Activated CD8-positive, alpha-beta T cell treated with anti-CD3 and anti-CD28 coated beads for 36 hours (primary cell): ENCODE results near the gene SLC22A23. TPM values are rescaled to one million over a fixed set of nuclear protein-coding genes. Genes with fewer than 3 reads are reported as not detected.

ENCODE experiments used
- ATAC-seq: fragments of 200-7000 bp; cut with Tn5 transposase; one replicate; pipeline ENCODE4 v1.10.0; 2021; ENCODE audit warnings: mild to moderate bottlenecking, moderate library complexity
- CTCF ChIA-PET: fragments of 350-600 bp; sonication (Branson Sonifier 250); formaldehyde crosslinking; loops from one replicate; lab custom pipeline; 2021; ENCODE audit warnings: antibody characterized with exemption; lab: Charles Lee
- POLR2A ChIA-PET: fragments of 350-600 bp; sonication (Branson Sonifier 250); formaldehyde crosslinking; loops from one replicate; lab custom pipeline; 2021; ENCODE audit warnings: antibody characterized with exemption; lab: Charles Lee
- DNase-seq: peaks from one replicate; pipeline ENCODE4 v3.0.0-alpha.2; 2020
- H3K27ac Mint-ChIP-seq: one replicate; pipeline ENCODE4 v1.8.0; 2021; ENCODE audit warnings: mild to moderate bottlenecking, mixed read lengths
- H3K27me3 Mint-ChIP-seq: one replicate; pipeline ENCODE4 v1.8.0; 2021; ENCODE audit warnings: mixed read lengths
- H3K36me3 Mint-ChIP-seq: one replicate; pipeline ENCODE4 v1.8.0; 2021; ENCODE audit warnings: low read depth, mixed read lengths
- H3K4me1 Mint-ChIP-seq: one replicate; pipeline ENCODE4 v1.8.0; 2021; ENCODE audit warnings: low read depth, mixed read lengths
- H3K4me3 Mint-ChIP-seq: one replicate; pipeline ENCODE4 v1.8.0; 2021; ENCODE audit warnings: mild to moderate bottlenecking, moderate library complexity, mixed read lengths
- H3K9me3 Mint-ChIP-seq: one replicate; pipeline ENCODE4 v1.8.0; 2021; ENCODE audit warnings: mixed read lengths
- CTCF ChIP-seq: fragments of 200-600 bp; IDR thresholded peaks from one replicate; pipeline ENCODE4 v1.8.0; 2022; ENCODE audit warnings: antibody characterized with exemption, mild to moderate bottlenecking
- intact Hi-C: fragments of 100-400 bp; cut with micrococcal nuclease; formaldehyde crosslinking; loops from one replicate; pipeline ENCODE4 v1.10.0; 2022
- total RNA-seq, 2 experiments: library from RNA; stranded (reverse); gene quantifications; one replicate each; pipeline ENCODE4 v1.2.3, GENCODE V29; 2021

SLC22A23 gene
- total RNA-seq, 2 experiments from 2014 or later: 0.16 to 0.34 TPM

- POLR2A ChIA-PET: interaction anchor here (0.9 kb wide), 1 partner anchor 19 kb away, joined by 4 read pairs; no protein-coding TSS in a partner anchor
- DNase-seq (no peak), ATAC-seq (no peak)
- no peaks in the 10 kb centered on the region for H3K36me3 Mint-ChIP-seq
- CTCF ChIA-PET: no interaction called here
- no peak overlapping the region for H3K4me3 Mint-ChIP-seq
- H3K27me3 Mint-ChIP-seq: no peaks in the 10 kb centered on the region
- no peaks in the 10 kb centered on the region for H3K9me3 Mint-ChIP-seq
- intact Hi-C loops: no loop called here
- H3K27ac Mint-ChIP-seq: no peak overlapping the region
- no peak for TF ChIP-seq CTCF
- no peaks in the 10 kb centered on the region for H3K4me1 Mint-ChIP-seq
These were observed 93.4 kb downstream of the SLC22A23 start for GRCh38 chr6:3363296-3364025.

- intact Hi-C loops: no loop called here
- peaks cover 2% of the 10 kb centered on the region for H3K4me1 Mint-ChIP-seq
- no peak overlapping the region for H3K27ac Mint-ChIP-seq
- H3K36me3 Mint-ChIP-seq: no peaks in the 10 kb centered on the region
- no peak overlapping the region for H3K4me3 Mint-ChIP-seq
- no peak for TF ChIP-seq CTCF
- no peaks in the 10 kb centered on the region for H3K9me3 Mint-ChIP-seq
- DNase-seq (no peak), ATAC-seq (no peak)
- CTCF ChIA-PET: no interaction called here
- POLR2A ChIA-PET: interaction anchor here (0.7 kb wide), 1 partner anchor 25 kb away, joined by 3 read pairs; no protein-coding TSS in a partner anchor
- no peaks in the 10 kb centered on the region for H3K27me3 Mint-ChIP-seq
These were observed 95.4 kb downstream of the SLC22A23 start for GRCh38 chr6:3361312-3362037.

GRCh38 chr6:3360727-3361045 lies 96.2 kb downstream of the SLC22A23 start:
- no peak for ATAC-seq
- CTCF ChIA-PET: no interaction called here
- Mint-ChIP-seq H3K36me3 (no peaks in the 10 kb centered on the region), H3K27me3 (no peaks in the 10 kb centered on the region), H3K9me3 (no peaks in the 10 kb centered on the region), H3K27ac (no peak overlapping the region), H3K4me1 (peaks cover 4% of the 10 kb centered on the region), H3K4me3 (no peak overlapping the region)
- no peak for TF ChIP-seq CTCF
- intact Hi-C loops: no loop called here
- DNase-seq: no peak
- POLR2A ChIA-PET: no interaction called here

- H3K27ac Mint-ChIP-seq: no peak overlapping the region
- no peaks in the 10 kb centered on the region for H3K27me3 Mint-ChIP-seq
- CTCF ChIA-PET: no interaction called here
- no peaks in the 10 kb centered on the region for H3K9me3 Mint-ChIP-seq
- POLR2A ChIA-PET: no interaction called here
- DNase-seq (no peak), ATAC-seq (no peak)
- H3K4me1 Mint-ChIP-seq: peaks cover 8% of the 10 kb centered on the region
- TF ChIP-seq CTCF: no peak
- intact Hi-C loops: no loop called here
- H3K4me3 Mint-ChIP-seq: no peak overlapping the region
- no peaks in the 10 kb centered on the region for H3K36me3 Mint-ChIP-seq
These were observed 96.7 kb downstream of the SLC22A23 start for GRCh38 chr6:3359973-3360726.
